ENCODE data around the gene MS4A5.

DNA sequence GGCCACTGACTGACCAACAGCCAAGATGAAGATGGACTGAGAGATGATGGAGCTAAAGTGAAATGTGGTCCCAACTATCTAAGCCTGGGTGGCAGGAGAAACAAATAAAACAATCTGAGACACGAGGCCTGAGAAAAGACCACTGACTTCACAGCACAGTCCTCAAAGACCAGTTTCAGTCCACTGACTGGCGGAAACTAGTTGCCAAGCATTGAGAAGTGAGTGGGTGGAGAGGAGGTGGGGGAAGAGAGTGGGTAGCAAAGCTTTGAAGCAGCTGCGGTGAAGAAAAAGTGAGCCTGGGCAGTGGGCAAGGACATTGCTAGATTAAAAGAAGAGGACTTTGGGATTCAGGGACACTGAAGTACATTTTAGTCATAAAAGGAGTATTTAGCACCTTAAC is 28.2 kb downstream of the MS4A5 start:
- TF ChIP-seq EZH2 (IDR thresholded peaks at IDR 0.05; ENCODE audit: borderline replicate concordance, insufficient read depth, low read length, poor library complexity, severe bottlenecking) (no peak), TAF1 (IDR thresholded peaks at IDR 0.05; ENCODE audit: low read depth) (no peak), MXI1 (conservative IDR thresholded peaks at IDR 0.05; ENCODE audit: poor library complexity, severe bottlenecking) (no peak), POLR2AphosphoS5 (IDR thresholded peaks at IDR 0.05) (no peak), RAD21 (conservative IDR thresholded peaks at IDR 0.05) (no peak), EP300 (conservative IDR thresholded peaks at IDR 0.05; ENCODE audit: poor library complexity, severe bottlenecking) (no peak)
- TF ChIP-seq, protein P1, sequence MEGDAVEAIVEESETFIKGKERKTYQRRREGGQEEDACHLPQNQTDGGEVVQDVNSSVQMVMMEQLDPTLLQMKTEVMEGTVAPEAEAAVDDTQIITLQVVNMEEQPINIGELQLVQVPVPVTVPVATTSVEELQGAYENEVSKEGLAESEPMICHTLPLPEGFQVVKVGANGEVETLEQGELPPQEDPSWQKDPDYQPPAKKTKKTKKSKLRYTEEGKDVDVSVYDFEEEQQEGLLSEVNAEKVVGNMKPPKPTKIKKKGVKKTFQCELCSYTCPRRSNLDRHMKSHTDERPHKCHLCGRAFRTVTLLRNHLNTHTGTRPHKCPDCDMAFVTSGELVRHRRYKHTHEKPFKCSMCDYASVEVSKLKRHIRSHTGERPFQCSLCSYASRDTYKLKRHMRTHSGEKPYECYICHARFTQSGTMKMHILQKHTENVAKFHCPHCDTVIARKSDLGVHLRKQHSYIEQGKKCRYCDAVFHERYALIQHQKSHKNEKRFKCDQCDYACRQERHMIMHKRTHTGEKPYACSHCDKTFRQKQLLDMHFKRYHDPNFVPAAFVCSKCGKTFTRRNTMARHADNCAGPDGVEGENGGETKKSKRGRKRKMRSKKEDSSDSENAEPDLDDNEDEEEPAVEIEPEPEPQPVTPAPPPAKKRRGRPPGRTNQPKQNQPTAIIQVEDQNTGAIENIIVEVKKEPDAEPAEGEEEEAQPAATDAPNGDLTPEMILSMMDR (IDR thresholded peaks at IDR 0.05; ENCODE audit: poor library complexity, severe bottlenecking) = no peak
- TF ChIP-seq, protein P2, sequence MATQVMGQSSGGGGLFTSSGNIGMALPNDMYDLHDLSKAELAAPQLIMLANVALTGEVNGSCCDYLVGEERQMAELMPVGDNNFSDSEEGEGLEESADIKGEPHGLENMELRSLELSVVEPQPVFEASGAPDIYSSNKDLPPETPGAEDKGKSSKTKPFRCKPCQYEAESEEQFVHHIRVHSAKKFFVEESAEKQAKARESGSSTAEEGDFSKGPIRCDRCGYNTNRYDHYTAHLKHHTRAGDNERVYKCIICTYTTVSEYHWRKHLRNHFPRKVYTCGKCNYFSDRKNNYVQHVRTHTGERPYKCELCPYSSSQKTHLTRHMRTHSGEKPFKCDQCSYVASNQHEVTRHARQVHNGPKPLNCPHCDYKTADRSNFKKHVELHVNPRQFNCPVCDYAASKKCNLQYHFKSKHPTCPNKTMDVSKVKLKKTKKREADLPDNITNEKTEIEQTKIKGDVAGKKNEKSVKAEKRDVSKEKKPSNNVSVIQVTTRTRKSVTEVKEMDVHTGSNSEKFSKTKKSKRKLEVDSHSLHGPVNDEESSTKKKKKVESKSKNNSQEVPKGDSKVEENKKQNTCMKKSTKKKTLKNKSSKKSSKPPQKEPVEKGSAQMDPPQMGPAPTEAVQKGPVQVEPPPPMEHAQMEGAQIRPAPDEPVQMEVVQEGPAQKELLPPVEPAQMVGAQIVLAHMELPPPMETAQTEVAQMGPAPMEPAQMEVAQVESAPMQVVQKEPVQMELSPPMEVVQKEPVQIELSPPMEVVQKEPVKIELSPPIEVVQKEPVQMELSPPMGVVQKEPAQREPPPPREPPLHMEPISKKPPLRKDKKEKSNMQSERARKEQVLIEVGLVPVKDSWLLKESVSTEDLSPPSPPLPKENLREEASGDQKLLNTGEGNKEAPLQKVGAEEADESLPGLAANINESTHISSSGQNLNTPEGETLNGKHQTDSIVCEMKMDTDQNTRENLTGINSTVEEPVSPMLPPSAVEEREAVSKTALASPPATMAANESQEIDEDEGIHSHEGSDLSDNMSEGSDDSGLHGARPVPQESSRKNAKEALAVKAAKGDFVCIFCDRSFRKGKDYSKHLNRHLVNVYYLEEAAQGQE (IDR thresholded peaks at IDR 0.05; ENCODE audit: borderline replicate concordance) = no peak
